ENCODE results near the gene CHMP4B. TPM values are rescaled to one million over a fixed set of nuclear protein-coding genes. Genes with fewer than 3 reads are reported as not detected.

CHMP4B gene
- total RNA-seq, 6 donors from 2014 or later, result 71.2 to 139 (median 104) TPM

DNA sequence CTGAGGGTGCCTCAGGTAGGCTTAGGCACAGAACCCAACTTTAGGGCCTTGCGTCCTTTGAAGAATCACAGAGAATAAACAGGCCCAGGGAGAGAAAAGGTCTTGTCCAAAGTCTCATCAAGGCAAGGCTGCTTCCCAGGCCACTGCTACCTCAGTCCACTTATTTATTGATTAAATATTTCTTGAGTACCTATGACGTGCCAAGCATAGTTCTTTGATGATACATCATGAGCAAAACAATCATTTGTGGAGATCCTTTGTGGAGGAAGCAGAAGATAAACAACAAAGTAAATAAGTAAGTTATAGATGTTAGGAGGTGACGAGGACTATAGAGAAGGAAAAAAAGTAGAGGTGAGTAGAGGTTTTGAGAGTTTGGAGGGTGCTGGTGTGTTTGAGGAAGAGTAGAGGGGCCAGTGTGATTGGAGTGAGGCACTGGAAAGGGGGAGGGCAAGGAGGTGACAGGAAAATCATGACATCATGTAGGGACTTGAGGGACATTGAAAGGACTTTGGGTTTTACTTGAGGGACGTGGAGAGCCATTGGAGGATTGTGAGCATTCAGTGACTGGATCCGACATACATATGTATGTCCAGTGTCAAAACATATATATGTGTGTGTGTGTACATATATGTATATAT lies 14.1 kb upstream of the CHMP4B start:
- Histone ChIP-seq H3K4me3 (no peak overlapping the region), H3K4me1 (peaks cover 12 to 32% (median 24%) of the 10 kb centered on the region in 4 donors), H3K27ac (peak overlapping the region; percentile 48 to 68 (median 56)), H3K9me3 (no peaks in the 10 kb centered on the region), H3K27me3 (no peaks in the 10 kb centered on the region), H3K36me3 (no peaks in the 10 kb centered on the region)
- no peak for TF ChIP-seq EP300 (IDR thresholded peaks at IDR 0.05)
- TF ChIP-seq, protein P1, sequence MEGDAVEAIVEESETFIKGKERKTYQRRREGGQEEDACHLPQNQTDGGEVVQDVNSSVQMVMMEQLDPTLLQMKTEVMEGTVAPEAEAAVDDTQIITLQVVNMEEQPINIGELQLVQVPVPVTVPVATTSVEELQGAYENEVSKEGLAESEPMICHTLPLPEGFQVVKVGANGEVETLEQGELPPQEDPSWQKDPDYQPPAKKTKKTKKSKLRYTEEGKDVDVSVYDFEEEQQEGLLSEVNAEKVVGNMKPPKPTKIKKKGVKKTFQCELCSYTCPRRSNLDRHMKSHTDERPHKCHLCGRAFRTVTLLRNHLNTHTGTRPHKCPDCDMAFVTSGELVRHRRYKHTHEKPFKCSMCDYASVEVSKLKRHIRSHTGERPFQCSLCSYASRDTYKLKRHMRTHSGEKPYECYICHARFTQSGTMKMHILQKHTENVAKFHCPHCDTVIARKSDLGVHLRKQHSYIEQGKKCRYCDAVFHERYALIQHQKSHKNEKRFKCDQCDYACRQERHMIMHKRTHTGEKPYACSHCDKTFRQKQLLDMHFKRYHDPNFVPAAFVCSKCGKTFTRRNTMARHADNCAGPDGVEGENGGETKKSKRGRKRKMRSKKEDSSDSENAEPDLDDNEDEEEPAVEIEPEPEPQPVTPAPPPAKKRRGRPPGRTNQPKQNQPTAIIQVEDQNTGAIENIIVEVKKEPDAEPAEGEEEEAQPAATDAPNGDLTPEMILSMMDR (IDR thresholded peaks at IDR 0.05), result no peak
- no peak for TF ChIP-seq POLR2A (IDR thresholded peaks at IDR 0.05)
- no peak for TF ChIP-seq POLR2AphosphoS5 (IDR thresholded peaks at IDR 0.05)
- WGBS, 2 donors, result 72 to 81% methylated on average over 5 of the region's 5 CpGs
- DNase-seq (no peak), ATAC-seq (ENCODE audit: low FRiP score in 2 of 2) (no peak)

DNA sequence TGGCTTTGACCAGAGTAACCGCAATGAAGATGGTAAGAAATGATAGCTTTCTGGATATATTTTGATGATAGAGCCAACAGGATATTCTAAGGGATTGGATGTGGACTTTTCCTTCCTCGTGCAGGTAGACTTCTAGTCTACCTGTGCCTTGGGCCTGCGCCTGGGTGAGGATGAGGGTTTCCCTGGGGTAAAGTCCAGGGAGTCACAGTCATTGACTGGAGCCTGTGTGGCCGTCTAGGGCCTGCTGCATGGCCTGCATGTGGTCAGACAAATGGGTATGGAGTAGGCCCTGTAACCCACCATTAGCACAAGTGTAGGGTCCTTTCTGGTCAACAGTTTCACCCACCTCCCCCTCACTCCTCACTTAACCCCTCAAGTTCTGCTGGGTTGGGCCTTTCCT lies 12.7 kb upstream of the CHMP4B start:
- Histone ChIP-seq H3K9me3 (no peaks in the 10 kb centered on the region), H3K27me3 (no peaks in the 10 kb centered on the region), H3K36me3 (no peaks in the 10 kb centered on the region), H3K4me3 (no peak overlapping the region), H3K27ac (no peak overlapping the region), H3K4me1 (peaks cover 7 to 18% (median 13%) of the 10 kb centered on the region in 4 donors)
- no peak for DNase-seq
- 86% methylated on average over 4 of the region's 4 CpGs for WGBS, 2 donors
- TF ChIP-seq, protein P1 (IDR thresholded peaks at IDR 0.05), result no peak
- TF ChIP-seq EP300 (IDR thresholded peaks at IDR 0.05) (no peak), POLR2AphosphoS5 (IDR thresholded peaks at IDR 0.05) (no peak)
- no peak for ATAC-seq (ENCODE audit: low FRiP score in 2 of 2)

DNA sequence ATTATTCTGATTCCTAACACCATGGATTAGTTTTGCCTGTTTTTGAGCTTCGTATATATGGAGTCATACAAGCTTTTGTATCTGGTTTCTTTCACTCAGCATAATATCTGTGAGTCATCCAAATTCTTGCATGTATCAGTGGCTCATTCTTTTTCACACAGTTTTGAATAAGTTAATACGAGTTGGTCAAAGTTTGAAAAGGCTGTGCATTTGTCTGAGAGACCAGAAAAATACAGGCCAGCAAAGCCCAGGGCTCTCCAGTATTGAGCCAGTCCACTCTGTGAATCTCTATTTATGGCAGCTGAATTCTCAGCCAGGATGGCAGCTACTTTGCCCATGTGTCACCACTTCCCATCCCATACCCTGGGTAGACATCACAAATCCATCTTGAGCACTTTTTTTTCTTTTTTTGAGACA lies 7.2 kb upstream of the CHMP4B start:
- H3K36me3 ChIP-seq, result no peaks in the 10 kb centered on the region
- no peaks in the 10 kb centered on the region for H3K27me3 ChIP-seq
- 73 to 87% methylated on average over 2 of the region's 2 CpGs for WGBS, 2 donors
- H3K9me3 ChIP-seq, result no peaks in the 10 kb centered on the region
- H3K4me1 ChIP-seq, result no peaks in the 10 kb centered on the region
- no peak overlapping the region for H3K27ac ChIP-seq
- H3K4me3 ChIP-seq, result no peak overlapping the region
- no peak for DNase-seq
- TF ChIP-seq EP300 (IDR thresholded peaks at IDR 0.05) (no peak), POLR2A (IDR thresholded peaks at IDR 0.05) (no peak), POLR2AphosphoS5 (IDR thresholded peaks at IDR 0.05) (no peak)
- TF ChIP-seq, protein P1 (IDR thresholded peaks at IDR 0.05), result no peak
- no peak for ATAC-seq (ENCODE audit: low FRiP score in 2 of 2)

DNA sequence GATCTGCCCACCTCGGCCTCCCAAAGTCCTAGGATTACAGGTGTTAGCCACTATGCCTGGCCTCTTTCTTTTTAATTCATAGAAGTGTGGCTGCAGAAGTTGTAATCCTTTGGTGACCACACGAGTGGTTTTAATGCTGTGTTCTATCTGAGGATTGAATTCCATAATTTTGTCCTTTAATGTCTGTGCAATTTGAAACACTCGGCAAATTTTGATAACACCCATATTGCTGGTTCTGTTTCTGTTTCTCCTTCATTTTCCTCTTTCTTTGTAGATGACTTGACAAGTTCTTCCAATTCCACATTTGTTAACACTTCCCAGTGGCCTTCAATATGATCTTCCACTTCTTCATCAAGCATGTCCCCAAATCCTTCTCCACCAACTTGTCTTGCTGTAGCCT lies 2.8 kb upstream of the CHMP4B start:
- Histone ChIP-seq H3K27ac (no peak overlapping the region), H3K4me1 (peaks cover 9 to 15% (median 14%) of the 10 kb centered on the region in 4 donors), H3K4me3 (no peak overlapping the region), H3K27me3 (no peaks in the 10 kb centered on the region), H3K9me3 (no peaks in the 10 kb centered on the region), H3K36me3 (no peaks in the 10 kb centered on the region)
- 88 to 89% methylated on average over 3 of the region's 3 CpGs for WGBS, 2 donors
- DNase-seq (no peak), ATAC-seq (ENCODE audit: low FRiP score in 2 of 2) (no peak)
- TF ChIP-seq, protein P1 (IDR thresholded peaks at IDR 0.05), result no peak
- TF ChIP-seq EP300 (IDR thresholded peaks at IDR 0.05) (no peak), POLR2AphosphoS5 (IDR thresholded peaks at IDR 0.05) (no peak), POLR2A (IDR thresholded peaks at IDR 0.05) (no peak)

DNA sequence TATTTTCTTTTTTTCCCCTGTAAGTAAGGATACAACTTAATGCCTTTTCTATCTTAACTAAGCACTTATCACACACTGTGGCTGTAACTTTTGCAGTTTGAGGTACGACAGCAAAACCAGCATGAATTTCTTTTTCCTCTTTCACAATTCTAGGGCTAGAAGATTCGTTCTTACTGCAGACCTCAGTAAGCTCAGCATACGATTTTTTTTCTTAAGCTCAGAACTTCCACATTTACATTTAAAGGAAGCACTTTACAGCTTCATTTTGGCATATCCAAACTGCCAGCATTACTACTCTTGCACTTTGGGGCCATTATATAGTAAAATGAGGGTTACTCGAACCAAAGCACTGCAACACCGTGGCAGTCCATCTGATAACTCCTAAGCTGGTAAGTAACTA lies 889 bp upstream of the CHMP4B start:
- ATAC-seq (ENCODE audit: low FRiP score in 2 of 2) (no peak), DNase-seq (no peak)
- 47 to 52% methylated on average over 5 of the region's 5 CpGs for WGBS, 2 donors
- Histone ChIP-seq H3K27ac (no peak overlapping the region), H3K4me1 (peaks cover 27 to 33% (median 31%) of the 10 kb centered on the region in 4 donors), H3K36me3 (no peaks in the 10 kb centered on the region), H3K9me3 (no peaks in the 10 kb centered on the region), H3K4me3 (no peak overlapping the region), H3K27me3 (no peaks in the 10 kb centered on the region)
- TF ChIP-seq POLR2A (IDR thresholded peaks at IDR 0.05) (no peak), EP300 (IDR thresholded peaks at IDR 0.05) (no peak), POLR2AphosphoS5 (IDR thresholded peaks at IDR 0.05) (no peak)
- TF ChIP-seq, protein P1 (IDR thresholded peaks at IDR 0.05), result no peak

Data from upper lobe of left lung (tissue), 6 donors.